Suprapubic skin (tissue), 4 donors: ENCODE measurements around the gene PAK1IP1. TPM values are rescaled to one million over a fixed set of nuclear protein-coding genes. Genes with fewer than 3 reads are reported as not detected.
"Not testable (repeated sequence)": the region's sequence is repeated elsewhere in the genome, so short reads cannot be mapped to it uniquely, and the experiment has no call there.

Source experiments
- DNase-seq, 2 donors: peaks; one replicate each; pipeline ENCODE4 v3.0.0-alpha.2; 2019; ENCODE audit warnings: low spot score in 2 of 2
- H3K27ac ChIP-seq: fragments of 200-600 bp; sonication (generic); one replicate; pipeline ENCODE4 v1.5.1; 2019
- H3K27me3 ChIP-seq: fragments of 200-600 bp; sonication (generic); one replicate; pipeline ENCODE4 v1.5.1; 2019
- H3K36me3 ChIP-seq: fragments of 200-600 bp; sonication (generic); one replicate; pipeline ENCODE4 v1.5.1; 2019
- H3K4me1 ChIP-seq: fragments of 200-600 bp; sonication (generic); one replicate; pipeline ENCODE4 v1.5.1; 2019
- H3K4me3 ChIP-seq: fragments of 200-600 bp; sonication (generic); one replicate; pipeline ENCODE4 v1.5.1; 2019; ENCODE audit warnings: mild to moderate bottlenecking
- H3K9me3 ChIP-seq: fragments of 200-600 bp; sonication (generic); one replicate; pipeline ENCODE4 v1.5.1; 2019
- EP300 ChIP-seq: sonication (generic); formaldehyde crosslinking; IDR thresholded peaks from one replicate; pipeline ENCODE4 v1.6.1; 2017; ENCODE audit warnings: antibody characterized with exemption
- POLR2A ChIP-seq, 2 donors: fragments of 450-650 bp; IDR thresholded peaks; one replicate each; pipeline ENCODE4 v1.6.1; 2017; ENCODE audit warnings: antibody characterized with exemption in 2 of 2, mild to moderate bottlenecking in 2 of 2, moderate library complexity in 2 of 2
- POLR2AphosphoS5 ChIP-seq, 3 donors: sonication (generic); formaldehyde crosslinking; IDR thresholded peaks; one replicate each; pipeline ENCODE4 v1.6.1; 2017; ENCODE audit warnings: antibody characterized with exemption in 3 of 3
- WGBS: methylation state at CpG from one replicate; pipeline ENCODE4 v1.1.5; 2018; 5-methylcytosine and 5-hydroxymethylcytosine counted together
- total RNA-seq, 4 donors: library from RNA; depleted of rRNA; stranded (reverse); fragments of >200 nt; gene quantifications; one replicate each; pipeline ENCODE4 v1.1.0, GENCODE V29; 2016
- TF ChIP-seq, protein P1 (sequence below), 2 donors: fragments of 200-600 bp in 1 of 2; fragments of 450-650 bp in 1 of 2; sonication (generic) in 1 of 2; IDR thresholded peaks; one replicate each; pipeline ENCODE4 v1.5.1; 2016 to 2019; ENCODE audit warnings: antibody characterized with exemption in 2 of 2, mild to moderate bottlenecking in 1 of 2, moderate library complexity in 1 of 2

Gene PAK1IP1
- total RNA-seq, 4 donors from 2014 or later = 8.8 to 17.5 (median 13.4) TPM

DNA sequence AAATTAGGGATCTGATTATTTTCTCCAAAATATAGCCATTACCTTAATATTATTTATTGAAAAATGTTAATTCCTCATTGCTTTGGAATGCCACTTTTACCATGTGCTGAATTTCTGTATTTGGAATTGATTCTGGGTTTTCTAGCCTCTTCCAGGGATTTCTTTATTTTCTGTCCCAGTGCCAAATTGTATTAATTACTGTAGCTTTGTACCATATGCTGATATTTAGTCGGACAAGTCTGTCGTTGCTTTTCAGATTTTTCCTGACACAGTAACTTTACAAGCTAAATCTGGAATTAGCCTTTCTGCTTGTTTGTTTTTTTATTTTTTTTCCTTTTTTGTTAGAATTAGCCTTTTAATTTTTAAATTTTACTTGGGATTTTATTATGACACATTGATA, 42.0 kb downstream of the PAK1IP1 start:
- Histone ChIP-seq H3K27ac (no peak overlapping the region), H3K27me3 (no peaks in the 10 kb centered on the region), H3K36me3 (peaks cover 16% of the 10 kb centered on the region), H3K9me3 (no peaks in the 10 kb centered on the region), H3K4me1 (no peaks in the 10 kb centered on the region), H3K4me3 (no peak overlapping the region)
- TF ChIP-seq EP300 = no peak
- TF ChIP-seq, protein P1, sequence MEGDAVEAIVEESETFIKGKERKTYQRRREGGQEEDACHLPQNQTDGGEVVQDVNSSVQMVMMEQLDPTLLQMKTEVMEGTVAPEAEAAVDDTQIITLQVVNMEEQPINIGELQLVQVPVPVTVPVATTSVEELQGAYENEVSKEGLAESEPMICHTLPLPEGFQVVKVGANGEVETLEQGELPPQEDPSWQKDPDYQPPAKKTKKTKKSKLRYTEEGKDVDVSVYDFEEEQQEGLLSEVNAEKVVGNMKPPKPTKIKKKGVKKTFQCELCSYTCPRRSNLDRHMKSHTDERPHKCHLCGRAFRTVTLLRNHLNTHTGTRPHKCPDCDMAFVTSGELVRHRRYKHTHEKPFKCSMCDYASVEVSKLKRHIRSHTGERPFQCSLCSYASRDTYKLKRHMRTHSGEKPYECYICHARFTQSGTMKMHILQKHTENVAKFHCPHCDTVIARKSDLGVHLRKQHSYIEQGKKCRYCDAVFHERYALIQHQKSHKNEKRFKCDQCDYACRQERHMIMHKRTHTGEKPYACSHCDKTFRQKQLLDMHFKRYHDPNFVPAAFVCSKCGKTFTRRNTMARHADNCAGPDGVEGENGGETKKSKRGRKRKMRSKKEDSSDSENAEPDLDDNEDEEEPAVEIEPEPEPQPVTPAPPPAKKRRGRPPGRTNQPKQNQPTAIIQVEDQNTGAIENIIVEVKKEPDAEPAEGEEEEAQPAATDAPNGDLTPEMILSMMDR (IDR thresholded peaks at IDR 0.05) = no peak
- no peak for TF ChIP-seq POLR2AphosphoS5 (IDR thresholded peaks at IDR 0.05)
- DNase-seq = no peak
- WGBS = 34% methylated on average over 2 of the region's 2 CpGs

DNA sequence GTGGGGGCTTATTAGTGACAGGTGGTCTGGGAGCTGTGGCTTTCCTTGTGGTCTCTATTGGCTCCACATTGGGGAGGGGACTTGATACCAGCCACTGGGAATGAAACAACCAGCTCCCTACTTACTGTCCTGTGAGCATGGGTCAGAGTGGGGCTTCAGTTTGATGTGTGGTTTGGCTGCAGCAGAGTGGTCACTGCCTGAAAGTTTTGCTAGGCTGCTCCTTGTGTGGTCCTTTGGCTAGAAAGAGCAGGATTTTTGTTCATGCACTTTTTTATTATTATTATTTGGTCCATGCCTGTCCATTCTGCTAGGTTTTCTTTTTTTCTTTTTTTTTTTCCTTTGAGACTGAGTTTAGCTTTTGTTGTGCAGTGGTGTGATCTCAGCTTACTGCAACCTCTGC, 45.3 kb downstream of the PAK1IP1 start:
- DNase-seq = no peak
- no peaks in the 10 kb centered on the region for H3K36me3 ChIP-seq
- H3K4me1 ChIP-seq = no peaks in the 10 kb centered on the region
- no peaks in the 10 kb centered on the region for H3K27me3 ChIP-seq
- no peak overlapping the region for H3K27ac ChIP-seq
- H3K4me3 ChIP-seq = no peak overlapping the region
- TF ChIP-seq POLR2A (IDR thresholded peaks at IDR 0.05) (no peak), EP300 (no peak), POLR2AphosphoS5 (IDR thresholded peaks at IDR 0.05) (no peak)
- TF ChIP-seq, protein P1 (IDR thresholded peaks at IDR 0.05) = no peak
- no peaks in the 10 kb centered on the region for H3K9me3 ChIP-seq

DNA sequence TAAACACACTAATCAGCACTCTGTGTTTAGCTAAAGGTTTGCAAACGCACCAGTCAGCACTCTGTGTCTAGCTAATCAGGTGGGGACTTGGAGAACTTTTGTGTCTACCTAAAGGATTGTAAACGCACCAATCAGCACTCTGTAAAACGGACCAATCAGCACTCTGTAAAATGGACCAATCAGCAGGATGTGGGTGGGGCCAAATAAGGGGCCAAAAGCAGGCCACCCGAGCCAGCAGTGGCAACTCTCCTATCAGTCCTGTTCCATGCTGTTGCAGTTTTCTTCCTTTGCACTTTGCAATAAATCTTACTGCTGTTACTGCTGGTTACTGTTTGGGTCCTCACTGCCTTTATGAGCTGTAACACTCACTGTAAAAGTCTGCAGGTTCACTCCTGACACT, 46.9 kb downstream of the PAK1IP1 start:
- not testable (repeated sequence) for DNase-seq, H3K27ac ChIP-seq, H3K4me3 ChIP-seq, H3K27me3 ChIP-seq, H3K4me1 ChIP-seq, H3K9me3 ChIP-seq, H3K36me3 ChIP-seq
- WGBS = 85% methylated on average over 4 of the region's 4 CpGs

DNA sequence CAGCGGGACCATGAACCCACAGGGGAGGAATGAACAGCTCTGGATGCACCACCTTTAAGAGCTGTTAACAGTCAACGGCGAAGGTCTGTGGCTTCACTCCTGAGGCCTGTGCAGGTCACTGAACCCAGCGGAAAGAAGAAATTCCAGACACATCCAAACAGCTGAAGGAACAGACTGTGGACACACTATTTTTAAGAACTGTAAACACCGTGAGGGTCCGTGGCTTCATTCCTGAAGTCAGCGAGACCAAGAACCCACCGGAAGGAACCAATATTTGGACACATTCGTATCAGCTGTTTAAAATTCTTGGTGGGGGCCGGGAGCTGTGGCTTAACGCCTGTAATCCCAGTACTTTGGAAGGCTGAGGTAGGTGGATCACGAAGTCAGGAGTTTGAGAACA, 47.5 kb downstream of the PAK1IP1 start:
- Histone ChIP-seq H3K4me1 (peaks cover 9% of the 10 kb centered on the region), H3K4me3 (no peak overlapping the region), H3K27ac (no peak overlapping the region), H3K36me3 (no peaks in the 10 kb centered on the region), H3K9me3 (no peaks in the 10 kb centered on the region), H3K27me3 (no peaks in the 10 kb centered on the region)
- TF ChIP-seq POLR2AphosphoS5 (IDR thresholded peaks at IDR 0.05) = no peak
- no peak for TF ChIP-seq EP300
- TF ChIP-seq POLR2A (IDR thresholded peaks at IDR 0.05) = no peak
- TF ChIP-seq, protein P1 (IDR thresholded peaks at IDR 0.05) = no peak
- DNase-seq = no peak
- 94% methylated on average over 12 of the region's 12 CpGs for WGBS

- no peak for DNase-seq
- Histone ChIP-seq H3K36me3 (no peaks in the 10 kb centered on the region), H3K27me3 (no peaks in the 10 kb centered on the region), H3K27ac (no peak overlapping the region), H3K4me3 (no peak overlapping the region), H3K4me1 (peaks cover 16% of the 10 kb centered on the region), H3K9me3 (no peaks in the 10 kb centered on the region)
- TF ChIP-seq EP300 (no peak), POLR2A (IDR thresholded peaks at IDR 0.05) (no peak), POLR2AphosphoS5 (IDR thresholded peaks at IDR 0.05) (no peak)
- TF ChIP-seq, protein P1 (IDR thresholded peaks at IDR 0.05) = no peak
- WGBS = 86% methylated on average over 6 of the region's 6 CpGs
Observed at GRCh38 chr6:10743515-10743914, 48.7 kb downstream of the PAK1IP1 start.

DNA sequence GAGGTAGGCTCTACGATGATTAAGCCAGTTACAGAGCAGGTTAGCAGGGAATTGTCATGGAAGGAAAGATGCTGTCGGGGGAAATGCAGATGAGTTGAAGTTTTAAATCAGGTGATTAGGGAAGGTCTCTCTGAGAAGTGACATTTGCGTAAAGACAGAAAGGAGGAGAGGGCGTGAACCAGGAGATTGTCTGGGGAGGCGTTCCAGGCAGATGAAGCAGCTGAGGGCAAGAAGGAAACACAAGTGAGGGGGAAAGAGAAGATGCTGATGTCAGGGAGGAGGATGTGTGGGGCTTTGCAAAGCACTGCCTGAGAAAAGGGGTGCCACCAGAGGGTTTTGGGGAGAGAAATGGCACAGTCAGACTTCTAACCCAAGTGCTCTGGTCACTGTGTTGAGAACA, 50.3 kb downstream of the PAK1IP1 start:
- Histone ChIP-seq H3K36me3 (peaks cover 7% of the 10 kb centered on the region), H3K4me1 (peaks cover 30% of the 10 kb centered on the region), H3K9me3 (no peaks in the 10 kb centered on the region), H3K4me3 (no peak overlapping the region), H3K27me3 (no peaks in the 10 kb centered on the region), H3K27ac (no peak overlapping the region)
- TF ChIP-seq POLR2AphosphoS5 (IDR thresholded peaks at IDR 0.05) = no peak
- TF ChIP-seq EP300 = no peak
- no peak for TF ChIP-seq POLR2A (IDR thresholded peaks at IDR 0.05)
- TF ChIP-seq, protein P1 (IDR thresholded peaks at IDR 0.05) = no peak
- DNase-seq = no peak
- 86% methylated on average over 5 of the region's 5 CpGs for WGBS
